Mesenchymal stem cell (in vitro differentiated cells and primary cell): ENCODE measurements around the gene CDKN2C.
"Not testable (repeated sequence)": the region's sequence is repeated elsewhere in the genome, so short reads cannot be mapped to it uniquely, and the experiment has no call there.

Experiments used
- DNase-seq: peaks from one replicate; pipeline ENCODE4 v3.0.0-alpha.2; 2013
- H2AFZ ChIP-seq: one replicate; pipeline ENCODE4 v1.6.1; 2013; ENCODE audit warnings: low read depth, mild to moderate bottlenecking, control low read depth, inconsistent platforms, low read length, moderate library complexity
- H2AK5ac ChIP-seq: 2 replicates; pipeline ENCODE4 v1.6.1; 2013; ENCODE audit warnings: low read length, moderate library complexity, mild to moderate bottlenecking, inconsistent platforms; ENCODE audit not compliant: severe bottlenecking
- H2BK120ac ChIP-seq: one replicate; pipeline ENCODE4 v1.6.1; 2013; ENCODE audit warnings: low read depth, mild to moderate bottlenecking, inconsistent platforms, low read length, moderate library complexity
- H2BK12ac ChIP-seq, 2 experiments: one replicate each; pipeline ENCODE4 v1.6.1; 2013; ENCODE audit warnings: inconsistent platforms in 2 of 2, low read length in 2 of 2, mild to moderate bottlenecking in 2 of 2, moderate library complexity in 2 of 2, control low read depth in 1 of 2
- H2BK15ac ChIP-seq: one replicate; pipeline ENCODE4 v1.6.1; 2013; ENCODE audit warnings: mild to moderate bottlenecking, low read depth, inconsistent platforms; ENCODE audit not compliant: poor library complexity, severe bottlenecking
- H2BK5ac ChIP-seq: 2 replicates; pipeline ENCODE4 v1.6.1; 2013; ENCODE audit warnings: low read depth, mild to moderate bottlenecking, low read length, control low read depth, inconsistent platforms; ENCODE audit not compliant: poor library complexity, severe bottlenecking
- H3K14ac ChIP-seq, 2 experiments: one replicate each; pipeline ENCODE4 v1.6.1; 2013; ENCODE audit warnings: inconsistent platforms in 2 of 2, low read length in 2 of 2, control low read depth in 1 of 2, mild to moderate bottlenecking in 1 of 2, moderate library complexity in 1 of 2
- H3K18ac ChIP-seq, 2 experiments: one replicate each; pipeline ENCODE4 v1.6.1; 2013; ENCODE audit warnings: inconsistent platforms in 2 of 2, low read length in 2 of 2, control low read depth in 1 of 2, low read depth in 1 of 2, mild to moderate bottlenecking in 1 of 2
- H3K23ac ChIP-seq, 2 experiments: one replicate each; pipeline ENCODE4 v1.6.1; 2013; ENCODE audit warnings: inconsistent platforms in 2 of 2, low read length in 2 of 2, mild to moderate bottlenecking in 2 of 2, moderate library complexity in 2 of 2, control low read depth in 1 of 2
- H3K27ac ChIP-seq: 2 replicates; pipeline ENCODE4 v1.5.1; 2013; ENCODE audit warnings: mild to moderate bottlenecking, moderate library complexity, low read length, control low read depth, inconsistent platforms; ENCODE audit not compliant: poor library complexity, severe bottlenecking
- H3K27me3 ChIP-seq, 2 experiments: 2 replicates each; pipeline versions ENCODE4 v1.6.1 to v1.7.0; 2013; ENCODE audit warnings: low read length in 2 of 2, mild to moderate bottlenecking in 2 of 2, moderate library complexity in 2 of 2, control low read depth in 1 of 2, inconsistent platforms in 1 of 2; ENCODE audit not compliant: control insufficient read depth in 1 of 2, insufficient read depth in 1 of 2
- H3K36me3 ChIP-seq, 2 experiments: 2 replicates each; pipeline versions ENCODE4 v1.6.1 to v1.7.0; 2013; ENCODE audit warnings: low read length in 2 of 2, control low read depth in 1 of 2, inconsistent platforms in 1 of 2, low read depth in 1 of 2, mild to moderate bottlenecking in 1 of 2; ENCODE audit not compliant: insufficient read depth in 2 of 2, control insufficient read depth in 1 of 2
- H3K4ac ChIP-seq, 2 experiments: one replicate each; pipeline ENCODE4 v1.6.1; 2013; ENCODE audit warnings: inconsistent platforms in 2 of 2, low read length in 2 of 2, mild to moderate bottlenecking in 2 of 2, moderate library complexity in 2 of 2, control low read depth in 1 of 2, low read depth in 1 of 2
- H3K4me1 ChIP-seq: 2 replicates; pipeline ENCODE4 v1.6.1; 2013; ENCODE audit warnings: low read depth, low read length, control low read depth; ENCODE audit not compliant: control insufficient read depth, insufficient read depth
- H3K4me2 ChIP-seq: 2 replicates; pipeline ENCODE4 v1.6.1; 2013; ENCODE audit warnings: low read length, mild to moderate bottlenecking, inconsistent platforms; ENCODE audit not compliant: poor library complexity, severe bottlenecking
- H3K4me3 ChIP-seq, 2 experiments: 2 replicates each; pipeline versions ENCODE4 v1.5.1 to v1.7.0; 2013; ENCODE audit warnings: low read length in 2 of 2, mild to moderate bottlenecking in 2 of 2, control low read depth in 1 of 2, low read depth in 1 of 2; ENCODE audit not compliant: insufficient read depth in 1 of 2
- H3K79me1 ChIP-seq: replicated peaks from 2 replicates; pipeline ENCODE4 v1.6.1; 2013; ENCODE audit warnings: mild to moderate bottlenecking, control low read depth, low read length, inconsistent platforms; ENCODE audit not compliant: poor library complexity, severe bottlenecking
- H3K9ac ChIP-seq: 2 replicates; pipeline ENCODE4 v1.7.0; 2013; ENCODE audit warnings: mild to moderate bottlenecking, low read length, moderate library complexity
- H3K9me3 ChIP-seq: 2 replicates; pipeline ENCODE4 v1.7.0; 2013; ENCODE audit warnings: mild to moderate bottlenecking, low read length; ENCODE audit not compliant: control insufficient read depth
- H4K8ac ChIP-seq: one replicate; pipeline ENCODE4 v1.6.1; 2013; ENCODE audit warnings: inconsistent platforms, mild to moderate bottlenecking, low read length, moderate library complexity
- H4K91ac ChIP-seq: one replicate; pipeline ENCODE4 v1.6.1; 2013; ENCODE audit warnings: mild to moderate bottlenecking, low read length, inconsistent platforms
- WGBS: methylation state at CpG from one replicate; pipeline ENCODE4 v1.1.7; 2013; ENCODE audit warnings: mixed read lengths; 5-methylcytosine and 5-hydroxymethylcytosine counted together

CDKN2C gene

DNA sequence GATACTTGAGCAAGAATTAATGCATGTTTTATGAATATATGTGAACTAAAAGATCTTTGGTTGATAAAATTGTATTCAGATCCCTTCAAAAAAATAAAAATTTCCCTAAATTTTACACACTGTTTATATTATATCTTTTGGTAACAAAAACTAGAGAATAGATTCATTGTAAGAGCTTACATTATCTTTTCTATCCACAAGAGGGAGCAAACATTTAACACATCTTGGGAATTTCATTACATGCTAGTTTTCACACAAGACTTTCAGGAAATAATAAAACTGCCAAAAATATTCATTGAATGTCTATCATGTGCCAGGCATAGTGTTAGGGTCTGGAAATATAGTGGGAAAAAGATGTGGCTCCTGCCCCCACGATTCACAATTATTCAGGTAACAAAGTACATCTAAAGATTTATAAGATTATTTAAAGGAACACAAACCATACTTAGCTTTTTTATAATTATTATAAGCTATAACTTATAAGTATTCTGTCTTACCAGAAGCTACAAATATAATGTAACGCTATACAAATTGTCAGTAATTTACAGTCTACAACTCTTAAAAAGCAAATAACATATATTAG lies 40.6 kb upstream of the CDKN2C start:
- no peak overlapping the region for H2AK5ac ChIP-seq
- no peak overlapping the region for H3K4me2 ChIP-seq
- H4K8ac ChIP-seq: no peak overlapping the region
- 84% methylated on average over 1 of the region's 2 CpGs for WGBS
- H2BK120ac ChIP-seq: no peak overlapping the region
- H3K14ac ChIP-seq: no peak overlapping the region
- peak; percentile 56 for DNase-seq
- no peak overlapping the region for H3K9ac ChIP-seq
- H3K4me1 ChIP-seq: no peaks in the 10 kb centered on the region
- no peak overlapping the region for H3K18ac ChIP-seq
- no peak overlapping the region for H2BK5ac ChIP-seq
- H3K4ac ChIP-seq: no peak overlapping the region
- H3K27me3 ChIP-seq: no peaks in the 10 kb centered on the region
- no peaks in the 10 kb centered on the region for H3K9me3 ChIP-seq
- H2BK12ac ChIP-seq: no peak overlapping the region
- H3K36me3 ChIP-seq: peaks cover 0 to 5% of the 10 kb centered on the region in 2 experiments
- H3K4me3 ChIP-seq: no peak overlapping the region
- no peak overlapping the region for H3K23ac ChIP-seq
- peaks cover 23% of the 10 kb centered on the region for H3K79me1 ChIP-seq
- no peak overlapping the region for H2BK15ac ChIP-seq
- no peak overlapping the region for H2AFZ ChIP-seq
- H3K27ac ChIP-seq: no peak overlapping the region
- no peak overlapping the region for H4K91ac ChIP-seq

DNA sequence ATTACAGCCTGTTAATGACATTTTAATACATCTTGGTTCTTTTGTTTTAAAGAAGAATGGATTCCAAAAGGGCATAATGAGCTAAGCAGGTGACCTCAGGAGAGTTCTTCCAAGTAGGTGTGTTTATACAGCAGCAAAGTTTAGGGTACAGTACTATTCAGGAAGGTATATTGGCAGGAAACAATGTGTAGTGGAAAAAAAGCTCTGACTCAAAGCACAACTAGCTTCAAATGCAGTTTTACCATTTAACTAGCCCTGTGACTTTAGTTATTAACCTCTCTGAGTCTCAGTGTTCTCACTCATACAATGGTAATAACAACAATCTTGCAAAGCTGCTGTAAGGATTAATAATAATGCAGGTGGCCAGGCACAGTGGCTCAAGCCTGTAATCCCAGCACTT lies 39.9 kb upstream of the CDKN2C start:
- Histone ChIP-seq H3K9me3 (no peaks in the 10 kb centered on the region), H4K8ac (no peak overlapping the region), H4K91ac (no peak overlapping the region), H2BK12ac (no peak overlapping the region), H3K14ac (no peak overlapping the region), H3K23ac (no peak overlapping the region), H3K4me3 (no peak overlapping the region), H3K79me1 (peaks cover 21% of the 10 kb centered on the region), H3K4ac (no peak overlapping the region), H3K27me3 (no peaks in the 10 kb centered on the region), H3K27ac (no peak overlapping the region), H2BK5ac (no peak overlapping the region), H2BK120ac (no peak overlapping the region), H2BK15ac (no peak overlapping the region), H3K9ac (no peak overlapping the region), H3K36me3 (peaks cover 0 to 5% of the 10 kb centered on the region in 2 experiments), H2AFZ (no peak overlapping the region), H3K18ac (no peak overlapping the region), H3K4me1 (no peaks in the 10 kb centered on the region), H3K4me2 (no peak overlapping the region), H2AK5ac (no peak overlapping the region)
- no peak for DNase-seq

DNA sequence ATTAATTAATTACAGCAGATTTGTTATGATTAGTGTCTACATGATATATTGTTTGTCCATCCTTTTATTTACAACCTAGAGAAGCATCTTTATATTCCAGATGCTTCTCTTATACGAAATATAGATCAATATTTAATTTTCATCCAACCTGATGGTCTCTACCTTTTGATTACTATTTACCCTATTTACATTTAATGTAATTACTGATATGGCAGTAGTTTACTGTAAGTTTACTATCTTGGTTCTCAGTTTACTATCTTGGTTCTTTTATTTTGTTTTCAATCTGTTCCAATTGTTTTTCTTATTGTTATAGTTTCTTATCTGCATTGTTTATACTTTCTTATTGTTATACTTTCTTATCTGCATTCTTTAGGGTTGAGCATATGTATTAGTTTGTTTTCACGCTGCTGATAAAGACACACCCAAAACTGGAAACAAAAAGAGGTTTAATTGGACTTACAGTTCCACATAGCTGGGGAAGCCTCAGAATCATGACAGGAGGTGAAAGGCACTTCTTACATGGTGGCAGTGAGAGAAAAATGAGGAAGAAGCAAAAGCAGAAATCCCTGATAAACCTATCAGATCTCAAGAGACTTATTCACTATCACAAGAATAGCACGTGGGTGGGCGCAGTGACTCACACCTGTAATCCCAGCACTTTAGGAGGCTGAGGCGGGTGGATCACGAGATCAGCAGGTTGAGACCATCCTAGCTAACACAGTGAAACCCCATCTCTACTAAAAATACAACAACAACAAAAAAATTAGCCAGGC lies 38.9 kb upstream of the CDKN2C start:
- Histone ChIP-seq H4K91ac (no peak overlapping the region), H2BK15ac (no peak overlapping the region)
- 92% methylated on average over 5 of the region's 6 CpGs for WGBS

GRCh38 chr1:50932043-50932442 lies 38.0 kb upstream of the CDKN2C start:
- not testable (repeated sequence) for DNase-seq, H3K4me2 ChIP-seq, H4K8ac ChIP-seq, H4K91ac ChIP-seq, H3K18ac ChIP-seq, H3K27ac ChIP-seq, H2BK15ac ChIP-seq, H3K9ac ChIP-seq, H3K14ac ChIP-seq, H2BK12ac ChIP-seq, H3K36me3 ChIP-seq, H3K4me3 ChIP-seq, H3K4me1 ChIP-seq, H3K4ac ChIP-seq, H3K23ac ChIP-seq, H3K27me3 ChIP-seq, H2BK120ac ChIP-seq, H2AK5ac ChIP-seq, H2AFZ ChIP-seq, H3K9me3 ChIP-seq, H2BK5ac ChIP-seq
- H3K79me1 ChIP-seq: peaks cover 22% of the 10 kb centered on the region
- WGBS: 98% methylated on average over 4 of the region's 4 CpGs

More for the DNA sequence above, 38.9 kb upstream of the CDKN2C start:
- Histone ChIP-seq H2AFZ (no peak overlapping the region), H3K4me2 (no peak overlapping the region), H2BK120ac (no peak overlapping the region), H2BK12ac (no peak overlapping the region), H4K8ac (no peak overlapping the region), H3K18ac (no peak overlapping the region), H3K9me3 (no peaks in the 10 kb centered on the region), H3K27ac (no peak overlapping the region), H2BK5ac (no peak overlapping the region), H3K9ac (no peak overlapping the region), H3K14ac (no peak overlapping the region), H3K79me1 (peaks cover 22% of the 10 kb centered on the region), H3K23ac (no peak overlapping the region), H2AK5ac (no peak overlapping the region), H3K36me3 (peaks cover 0 to 5% of the 10 kb centered on the region in 2 experiments), H3K27me3 (no peaks in the 10 kb centered on the region), H3K4me3 (no peak overlapping the region), H3K4ac (no peak overlapping the region), H3K4me1 (no peaks in the 10 kb centered on the region)
- no peak for DNase-seq
